NT2/D1 (cell line): ENCODE measurements around the gene PPA1.
"Not testable (repeated sequence)": the region's sequence is repeated elsewhere in the genome, so short reads cannot be mapped to it uniquely, and the experiment has no call there.

Experiments used
- DNase-seq: peaks from one replicate; pipeline ENCODE4 v3.0.0-alpha.2; 2011; ENCODE audit warnings: low read depth, low spot score
- H3K27me3 ChIP-seq: 2 replicates; pipeline ENCODE4 v1.6.0; 2011; ENCODE audit warnings: mild to moderate bottlenecking; ENCODE audit not compliant: insufficient read length, insufficient read depth
- H3K36me3 ChIP-seq: 2 replicates; pipeline ENCODE4 v1.6.1; 2011; ENCODE audit warnings: mild to moderate bottlenecking, low read length, mixed read lengths; ENCODE audit not compliant: insufficient read depth, insufficient read length
- H3K4me1 ChIP-seq: 2 replicates; pipeline ENCODE4 v1.5.1; 2011; ENCODE audit not compliant: insufficient read depth, insufficient read length
- H3K4me3 ChIP-seq: 2 replicates; pipeline ENCODE4 v1.5.1; 2011; ENCODE audit warnings: low read depth; ENCODE audit not compliant: insufficient read length
- H3K9ac ChIP-seq: 2 replicates; pipeline ENCODE4 v1.6.0; 2011; ENCODE audit warnings: low read depth; ENCODE audit not compliant: insufficient read length
- H3K9me3 ChIP-seq: 2 replicates; pipeline ENCODE4 v1.5.1; 2011; ENCODE audit warnings: mild to moderate bottlenecking, low read length; ENCODE audit not compliant: insufficient read depth
- SUZ12 ChIP-seq: IDR thresholded peaks from 2 replicates; pipeline ENCODE4 v1.6.1; 2011; ENCODE audit not compliant: insufficient read length, insufficient read depth; ENCODE audit errors: extremely low read depth
- YY1 ChIP-seq: IDR thresholded peaks from 2 replicates; pipeline ENCODE4 v1.6.1; 2011; ENCODE audit not compliant: insufficient read length, insufficient read depth
- ZNF274 ChIP-seq: IDR thresholded peaks from 2 replicates; pipeline ENCODE4 v1.6.1; 2011; ENCODE audit warnings: mild to moderate bottlenecking, low read depth, low read length

PPA1 gene

GRCh38 chr10:70260734-70261133 lies 27.5 kb upstream of the PPA1 start:
- no peaks in the 10 kb centered on the region for H3K27me3 ChIP-seq
- no peak overlapping the region for H3K9ac ChIP-seq
- no peaks in the 10 kb centered on the region for H3K36me3 ChIP-seq
- TF ChIP-seq YY1 (no peak), SUZ12 (no peak), ZNF274 (no peak)
- H3K4me3 ChIP-seq: no peak overlapping the region
- DNase-seq: no peak
- no peaks in the 10 kb centered on the region for H3K4me1 ChIP-seq
- no peaks in the 10 kb centered on the region for H3K9me3 ChIP-seq

DNA sequence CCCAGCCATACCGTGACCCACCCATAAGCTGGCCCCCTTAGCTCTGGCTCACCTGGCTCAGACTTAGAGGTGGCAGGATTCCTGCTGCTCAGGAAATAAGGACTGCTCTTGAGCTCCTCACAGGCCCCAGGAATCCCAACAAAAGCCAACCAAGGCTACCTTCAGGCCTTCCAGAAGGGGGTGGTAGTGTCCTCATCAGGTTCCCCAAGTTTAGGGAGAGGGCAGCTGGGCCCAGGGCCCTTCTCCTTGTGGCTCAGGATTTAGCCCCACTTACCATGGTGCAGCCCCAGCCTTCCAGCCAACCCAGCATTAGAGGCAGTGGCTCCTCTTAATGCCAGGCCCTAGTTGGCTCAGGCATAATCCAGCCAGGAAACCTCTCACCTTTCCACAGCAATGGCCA lies 27.0 kb upstream of the PPA1 start:
- no peaks in the 10 kb centered on the region for H3K36me3 ChIP-seq
- no peak for DNase-seq
- no peak for TF ChIP-seq SUZ12
- TF ChIP-seq YY1: no peak
- TF ChIP-seq ZNF274: no peak
- H3K9ac ChIP-seq: no peak overlapping the region
- no peaks in the 10 kb centered on the region for H3K4me1 ChIP-seq
- no peaks in the 10 kb centered on the region for H3K27me3 ChIP-seq
- no peaks in the 10 kb centered on the region for H3K9me3 ChIP-seq
- no peak overlapping the region for H3K4me3 ChIP-seq

DNA sequence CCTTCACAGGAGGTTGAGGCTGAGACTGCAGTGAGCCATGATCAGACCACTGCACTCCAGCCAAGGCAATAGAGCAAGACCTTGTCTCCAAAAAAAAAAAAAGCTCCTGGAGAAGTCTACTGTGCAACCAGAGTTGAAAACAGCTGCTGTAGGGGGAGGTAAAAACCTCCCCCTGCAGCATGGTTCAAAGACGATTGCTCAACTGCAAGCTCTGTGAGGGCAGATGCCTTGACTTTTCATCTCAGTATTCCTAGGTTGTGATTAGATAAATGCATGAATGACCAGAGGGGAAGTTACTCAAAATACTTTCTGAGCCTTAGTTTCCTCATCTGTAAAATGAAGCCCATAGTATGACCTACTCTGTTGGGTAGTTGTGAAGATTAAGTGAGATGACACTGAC lies 25.0 kb upstream of the PPA1 start:
- Histone ChIP-seq H3K9me3 (no peaks in the 10 kb centered on the region), H3K9ac (no peak overlapping the region), H3K4me3 (no peak overlapping the region), H3K36me3 (no peaks in the 10 kb centered on the region), H3K27me3 (no peaks in the 10 kb centered on the region), H3K4me1 (peaks cover 3% of the 10 kb centered on the region)
- no peak for DNase-seq
- TF ChIP-seq YY1 (no peak), ZNF274 (no peak), SUZ12 (no peak)

GRCh38 chr10:70257816-70258215 lies 24.6 kb upstream of the PPA1 start:
- not testable (repeated sequence) for H3K4me3 ChIP-seq, H3K9ac ChIP-seq, H3K4me1 ChIP-seq, H3K36me3 ChIP-seq, DNase-seq, H3K9me3 ChIP-seq, H3K27me3 ChIP-seq

DNA sequence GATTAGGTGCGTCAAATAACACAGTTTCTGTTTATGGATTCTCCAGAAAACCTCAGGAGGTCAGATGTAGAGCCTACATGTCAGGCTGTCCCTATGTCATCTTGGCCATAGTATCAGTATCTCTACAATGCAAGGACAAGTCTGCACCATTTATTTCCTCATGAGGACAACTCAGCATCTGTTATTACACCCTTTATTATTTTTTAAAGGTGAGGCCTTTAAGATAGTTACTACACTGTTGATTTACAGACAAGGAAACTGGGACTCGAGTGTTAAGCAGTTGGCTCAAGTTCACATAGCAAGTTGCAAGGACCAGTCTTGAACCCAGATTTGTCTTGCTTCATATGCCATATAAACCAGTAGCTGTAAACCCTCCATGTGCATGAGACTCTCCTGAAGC lies 23.2 kb upstream of the PPA1 start:
- no peak for DNase-seq
- Histone ChIP-seq H3K9ac (no peak overlapping the region), H3K9me3 (no peaks in the 10 kb centered on the region), H3K4me1 (peaks cover 3% of the 10 kb centered on the region), H3K27me3 (no peaks in the 10 kb centered on the region), H3K36me3 (no peaks in the 10 kb centered on the region), H3K4me3 (no peak overlapping the region)
- TF ChIP-seq SUZ12: no peak
- no peak for TF ChIP-seq ZNF274

GRCh38 chr10:70255329-70256299 lies 22.4 kb upstream of the PPA1 start:
- Histone ChIP-seq H3K4me3 (no peak overlapping the region), H3K36me3 (no peaks in the 10 kb centered on the region), H3K9me3 (no peaks in the 10 kb centered on the region), H3K27me3 (no peaks in the 10 kb centered on the region), H3K9ac (no peak overlapping the region), H3K4me1 (peaks cover 3% of the 10 kb centered on the region)
- DNase-seq: no peak
- TF ChIP-seq ZNF274: no peak
- no peak for TF ChIP-seq SUZ12
- TF ChIP-seq YY1: no peak

DNA sequence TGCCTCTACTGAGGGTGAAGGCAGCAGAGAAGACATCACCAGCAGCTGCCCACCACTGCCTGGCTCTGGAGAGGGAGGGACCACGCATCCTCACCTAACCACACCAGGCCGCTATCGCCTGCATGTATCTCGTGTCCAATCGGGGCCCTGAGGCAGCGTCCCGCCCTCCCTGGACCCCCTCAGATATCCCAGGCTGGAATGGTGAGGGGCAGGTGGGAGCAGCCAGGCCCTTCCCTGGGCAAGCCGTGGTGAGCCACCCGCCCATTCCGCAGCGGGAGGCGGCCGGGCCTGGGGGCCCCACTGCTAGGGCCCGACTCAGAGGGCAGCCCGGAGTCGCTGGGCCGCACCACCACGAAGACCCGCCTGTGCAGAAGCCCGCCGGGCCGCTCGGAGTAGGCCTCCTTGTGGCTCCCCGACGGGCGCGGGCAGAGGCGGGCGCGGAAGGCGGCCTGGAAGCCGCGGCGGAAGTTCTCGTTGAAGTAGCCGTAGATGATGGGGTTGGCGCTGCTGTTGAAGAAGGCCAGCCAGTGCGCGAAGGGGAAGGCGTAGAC lies 21.6 kb upstream of the PPA1 start:
- Histone ChIP-seq H3K27me3 (no peaks in the 10 kb centered on the region), H3K4me3 (no peak overlapping the region), H3K36me3 (no peaks in the 10 kb centered on the region), H3K4me1 (peaks cover 3% of the 10 kb centered on the region), H3K9ac (no peak overlapping the region), H3K9me3 (no peaks in the 10 kb centered on the region)
- DNase-seq: no peak
- TF ChIP-seq YY1 (no peak), SUZ12 (no peak), ZNF274 (no peak)
